ENCODE measurements around the gene NDST1. TPM values are rescaled to one million over a fixed set of nuclear protein-coding genes. Genes with fewer than 3 reads are reported as not detected.

The NDST1 gene
- polyA plus RNA-seq, 1 of the 3 experiments (the other 2 are of a cell fraction) = 29.2 TPM

- ChIA-PET POLR2A (no interaction called here), CTCF (interaction anchor here (0.6 to 2.0 kb wide), 7 partner anchors 10 to 53 kb away, joined by 3 to 14 read pairs (median 3); no protein-coding TSS in a partner anchor)
- no peak for DNase-seq
- Histone ChIP-seq H3K9me3 (no peaks in the 10 kb centered on the region), H3K9ac (no peak overlapping the region), H3K79me2 (ENCODE audit: insufficient read depth) (peaks cover 85% of the 10 kb centered on the region), H3K4me2 (no peak overlapping the region), H3K27me3 (ENCODE audit: insufficient read depth) (no peaks in the 10 kb centered on the region), H2AFZ (ENCODE audit: low read depth) (no peak overlapping the region), H3K36me3 (replicated peaks in 1 of 2; ENCODE audit: control insufficient read depth in 1 of 2, insufficient read depth in 2 of 2, low read length in 1 of 2) (no peaks in the 10 kb centered on the region), H3K9me2 (no peaks in the 10 kb centered on the region), H3F3A (replicated peaks; ENCODE audit: insufficient read depth) (peaks cover 33% of the 10 kb centered on the region), H3K27ac (ENCODE audit: low read depth in 2 of 2, low read length in 1 of 2) (peak overlapping the region in 1 of 2 experiments; percentile 81; a peak in 2 of 4 replicates), H3K4me1 (ENCODE audit: control insufficient read depth in 1 of 2, insufficient read depth in 2 of 2, low read depth in 1 of 2, low read length in 1 of 2) (peaks cover 46 to 80% of the 10 kb centered on the region in 2 experiments), H3K4me3 (ENCODE audit: low read depth in 2 of 2, low read length in 1 of 2) (no peak overlapping the region), H4K20me1 (ENCODE audit: insufficient read depth) (peaks cover 100% of the 10 kb centered on the region)
- 86% methylated on average over 6 of the region's 6 CpGs for WGBS (ENCODE audit: low lambda C conversion rate)
- TF ChIP-seq GATA2 (CRISPR knock-in tag; IDR thresholded peaks at IDR 0.05) (no peak), ELF1 (IDR thresholded peaks at IDR 0.05) (no peak)
- TF ChIP-seq, protein P1, sequence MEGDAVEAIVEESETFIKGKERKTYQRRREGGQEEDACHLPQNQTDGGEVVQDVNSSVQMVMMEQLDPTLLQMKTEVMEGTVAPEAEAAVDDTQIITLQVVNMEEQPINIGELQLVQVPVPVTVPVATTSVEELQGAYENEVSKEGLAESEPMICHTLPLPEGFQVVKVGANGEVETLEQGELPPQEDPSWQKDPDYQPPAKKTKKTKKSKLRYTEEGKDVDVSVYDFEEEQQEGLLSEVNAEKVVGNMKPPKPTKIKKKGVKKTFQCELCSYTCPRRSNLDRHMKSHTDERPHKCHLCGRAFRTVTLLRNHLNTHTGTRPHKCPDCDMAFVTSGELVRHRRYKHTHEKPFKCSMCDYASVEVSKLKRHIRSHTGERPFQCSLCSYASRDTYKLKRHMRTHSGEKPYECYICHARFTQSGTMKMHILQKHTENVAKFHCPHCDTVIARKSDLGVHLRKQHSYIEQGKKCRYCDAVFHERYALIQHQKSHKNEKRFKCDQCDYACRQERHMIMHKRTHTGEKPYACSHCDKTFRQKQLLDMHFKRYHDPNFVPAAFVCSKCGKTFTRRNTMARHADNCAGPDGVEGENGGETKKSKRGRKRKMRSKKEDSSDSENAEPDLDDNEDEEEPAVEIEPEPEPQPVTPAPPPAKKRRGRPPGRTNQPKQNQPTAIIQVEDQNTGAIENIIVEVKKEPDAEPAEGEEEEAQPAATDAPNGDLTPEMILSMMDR (IDR thresholded peaks at IDR 0.05) = no peak
- TF ChIP-seq, protein P2, sequence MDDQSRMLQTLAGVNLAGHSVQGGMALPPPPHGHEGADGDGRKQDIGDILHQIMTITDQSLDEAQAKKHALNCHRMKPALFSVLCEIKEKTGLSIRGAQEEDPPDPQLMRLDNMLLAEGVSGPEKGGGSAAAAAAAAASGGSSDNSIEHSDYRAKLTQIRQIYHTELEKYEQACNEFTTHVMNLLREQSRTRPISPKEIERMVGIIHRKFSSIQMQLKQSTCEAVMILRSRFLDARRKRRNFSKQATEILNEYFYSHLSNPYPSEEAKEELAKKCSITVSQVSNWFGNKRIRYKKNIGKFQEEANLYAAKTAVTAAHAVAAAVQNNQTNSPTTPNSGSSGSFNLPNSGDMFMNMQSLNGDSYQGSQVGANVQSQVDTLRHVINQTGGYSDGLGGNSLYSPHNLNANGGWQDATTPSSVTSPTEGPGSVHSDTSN (IDR thresholded peaks at IDR 0.05) = no peak
Observed at GRCh38 chr5:150512368-150512747, 4.4 kb downstream of the NDST1 start.

DNA sequence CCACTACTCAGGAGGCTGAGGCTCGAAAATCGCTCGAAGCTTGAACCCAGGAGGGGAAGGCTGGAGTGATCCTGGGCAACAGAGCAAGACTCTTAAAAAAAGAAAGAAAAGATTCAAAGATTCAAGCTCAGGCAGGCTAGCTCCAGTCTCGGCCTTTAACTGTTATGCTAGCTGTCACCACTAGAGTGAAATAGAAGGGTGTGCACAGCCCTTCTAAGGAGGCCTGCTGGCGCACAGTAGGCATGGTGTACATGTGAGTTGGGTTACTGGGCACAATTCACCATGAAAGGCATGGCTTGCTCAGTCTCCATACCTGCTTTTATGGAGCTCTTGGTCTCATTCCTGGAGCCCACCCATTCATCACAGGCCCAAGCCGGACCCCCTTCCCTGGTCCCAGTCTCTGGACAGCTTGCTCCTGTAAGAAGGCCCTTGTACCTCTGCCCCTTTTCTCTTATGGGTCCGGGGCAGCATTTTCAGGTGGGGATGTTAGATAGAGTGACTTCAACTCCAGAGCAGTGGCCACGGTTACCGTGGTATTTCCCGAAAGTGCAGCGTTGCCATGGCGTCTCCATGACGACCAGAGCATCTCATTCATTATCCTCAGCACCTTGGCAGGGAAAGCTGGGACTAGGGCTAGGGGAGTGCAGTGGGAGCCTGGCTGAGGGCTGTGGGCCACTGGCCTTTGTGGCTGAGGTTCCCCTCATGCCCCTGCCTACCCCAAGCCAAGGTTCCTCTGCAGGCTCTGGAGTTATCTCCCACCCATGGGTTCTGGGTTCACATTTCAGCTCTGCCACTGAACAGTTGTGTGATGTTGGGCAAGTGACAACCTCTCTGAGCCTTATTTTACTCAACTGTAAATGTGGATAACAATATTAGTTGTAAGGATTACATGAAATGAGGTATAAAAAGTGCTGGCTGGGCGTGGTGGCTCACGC, 5.7 kb downstream of the NDST1 start:
- TF ChIP-seq, protein P1 (IDR thresholded peaks at IDR 0.05) = peak; percentile 39; the same call in 1 of the 2 replicates
- TF ChIP-seq RXRA (IDR thresholded peaks at IDR 0.05; ENCODE audit: borderline replicate concordance, low read depth) = no peak
- Histone ChIP-seq H3K27me3 (ENCODE audit: insufficient read depth) (no peaks in the 10 kb centered on the region), H3K9me2 (no peaks in the 10 kb centered on the region), H2AFZ (ENCODE audit: low read depth) (no peak overlapping the region), H3K4me1 (ENCODE audit: control insufficient read depth in 1 of 2, insufficient read depth in 2 of 2, low read depth in 1 of 2, low read length in 1 of 2) (peaks cover 53 to 77% of the 10 kb centered on the region in 2 experiments), H3F3A (replicated peaks; ENCODE audit: insufficient read depth) (peaks cover 33% of the 10 kb centered on the region), H4K20me1 (ENCODE audit: insufficient read depth) (peaks cover 98% of the 10 kb centered on the region), H3K27ac (ENCODE audit: low read depth in 2 of 2, low read length in 1 of 2) (peak overlapping the region in 1 of 2 experiments; percentile 50; a peak in 2 of 4 replicates), H3K9ac (no peak overlapping the region), H3K9me3 (no peaks in the 10 kb centered on the region), H3K4me2 (no peak overlapping the region), H3K79me2 (ENCODE audit: insufficient read depth) (peaks cover 81% of the 10 kb centered on the region), H3K4me3 (ENCODE audit: low read depth in 2 of 2, low read length in 1 of 2) (no peak overlapping the region), H3K36me3 (replicated peaks in 1 of 2; ENCODE audit: control insufficient read depth in 1 of 2, insufficient read depth in 2 of 2, low read length in 1 of 2) (peaks cover 0 to under 1% of the 10 kb centered on the region in 2 experiments)
- ChIA-PET POLR2A (interaction anchor here (1.0 kb wide), 1 partner anchor 11 kb away, joined by 3 read pairs; no protein-coding TSS in a partner anchor), CTCF (interaction anchor here (1.0 to 2.0 kb wide), 10 partner anchors 9 to 602 kb away, joined by 3 to 14 read pairs (median 4); no protein-coding TSS in a partner anchor)
- WGBS (ENCODE audit: low lambda C conversion rate) = 89% methylated on average over 14 of the region's 15 CpGs
- DNase-seq = peak; percentile 68
